ENCODE measurements around the gene C13orf42. TPM values are rescaled to one million over a fixed set of nuclear protein-coding genes. Genes with fewer than 3 reads are reported as not detected.

C13orf42 gene
- total and polyA plus RNA-seq, 10 of the 15 experiments (the other 5 are each of a cell fraction or from before 2014, with no cell fraction given) = not detected

DNA sequence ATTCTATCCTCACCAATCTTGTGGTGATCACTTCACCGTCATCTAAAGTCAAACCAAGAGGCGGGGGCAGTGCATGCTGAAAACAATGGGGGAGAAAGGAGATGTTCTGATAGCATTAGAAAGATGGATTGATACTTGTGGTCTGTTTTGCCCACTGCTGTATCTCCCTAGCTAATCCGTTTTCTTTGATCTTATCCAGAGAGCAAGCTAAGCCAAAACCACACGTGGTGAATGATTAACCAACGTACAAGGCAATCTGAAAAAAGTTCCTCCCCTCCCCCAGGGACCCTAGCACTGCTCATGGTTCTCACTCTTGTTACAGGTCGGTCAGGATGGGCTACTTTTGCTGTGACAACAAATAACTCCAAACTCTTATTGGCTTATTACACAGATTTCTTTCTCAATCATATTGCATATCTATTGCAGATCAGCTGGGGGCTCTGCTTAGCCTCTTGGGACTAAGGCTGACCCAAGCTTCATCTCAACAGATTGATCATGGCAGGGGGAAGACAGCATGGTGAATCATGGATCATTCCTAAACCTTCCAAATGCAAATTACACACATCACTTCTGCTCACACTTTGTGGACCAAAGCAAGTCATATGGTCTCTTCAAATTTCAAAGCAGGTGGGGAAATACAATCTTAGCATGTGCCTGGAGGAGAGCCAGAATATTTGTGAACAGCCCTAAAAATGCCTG lies 11.9 kb upstream of the C13orf42 start (continued):
- no peak for TF ChIP-seq E2F8 (IDR thresholded peaks at IDR 0.05; ENCODE audit: low read depth, partially characterized antibody)
- no peak for TF ChIP-seq KLF5 (IDR thresholded peaks at IDR 0.05; ENCODE audit: partially characterized antibody)
- peak; percentile 24 for TF ChIP-seq MEF2B (IDR thresholded peaks at IDR 0.05; ENCODE audit: partially characterized antibody, poor library complexity, severe bottlenecking)
- TF ChIP-seq RUNX3 (IDR thresholded peaks at IDR 0.05; ENCODE audit: low read length) = peak; percentile 51
- peak in 1 of 2 experiments; percentile 45; a peak in 1 of 4 replicates for TF ChIP-seq EP300 (IDR thresholded peaks at IDR 0.05; ENCODE audit: borderline replicate concordance in 1 of 2, control insufficient read depth in 1 of 2, low read depth in 2 of 2, low read length in 2 of 2)
- TF ChIP-seq HSF1 (IDR thresholded peaks at IDR 0.05; ENCODE audit: low read depth, low read length) = no peak
- TF ChIP-seq MLLT1 (IDR thresholded peaks at IDR 0.05) = 0 out of 2 replicates have a peak, but pooled peaks have one; percentile 40
- TF ChIP-seq TAF1 (IDR thresholded peaks at IDR 0.05; ENCODE audit: borderline replicate concordance, low read depth, low read length) = no peak
- TF ChIP-seq IKZF2 (IDR thresholded peaks at IDR 0.05) = peak; percentile 32 to 53; a peak in 2 of 4 replicates
- no peak for TF ChIP-seq MYB (IDR thresholded peaks at IDR 0.05; ENCODE audit: borderline replicate concordance, low read depth, low read length)
- TF ChIP-seq SMC3 (IDR thresholded peaks at IDR 0.05; ENCODE audit: borderline replicate concordance, low read length) = no peak
- no peak for TF ChIP-seq TCF12 (IDR thresholded peaks at IDR 0.05; ENCODE audit: low read depth, low read length)
- no peak for TF ChIP-seq MXI1 (IDR thresholded peaks at IDR 0.05; ENCODE audit: low read depth, low read length)
- peak; percentile 46; the same call in 1 of the 2 replicates for TF ChIP-seq DPF2 (IDR thresholded peaks at IDR 0.05)
- TF ChIP-seq RFX5 (IDR thresholded peaks at IDR 0.05; ENCODE audit: low read depth, low read length) = no peak
- TF ChIP-seq IKZF1 (conservative IDR thresholded peaks at IDR 0.05) = peak; percentile 33; the same call in 1 of the 2 replicates
- peak; percentile 87 for TF ChIP-seq MTA2 (IDR thresholded peaks at IDR 0.05; ENCODE audit: low read depth)
- TF ChIP-seq POU2F2 (IDR thresholded peaks at IDR 0.05; ENCODE audit: borderline replicate concordance, low read depth, low read length) = no peak
- peak; percentile 27; the same call in 1 of the 2 replicates for TF ChIP-seq ATF7 (IDR thresholded peaks at IDR 0.05; ENCODE audit: low read depth)
- TF ChIP-seq BCL11A (IDR thresholded peaks at IDR 0.05; ENCODE audit: low read depth, low read length) = peak; percentile 59

Data from GM12878 (cell line).